ENCODE data around the gene IFRD2.
A peak's percentile ranks its signal among the peaks of the same experiment; 100 is the strongest.

Gene IFRD2, protein sequence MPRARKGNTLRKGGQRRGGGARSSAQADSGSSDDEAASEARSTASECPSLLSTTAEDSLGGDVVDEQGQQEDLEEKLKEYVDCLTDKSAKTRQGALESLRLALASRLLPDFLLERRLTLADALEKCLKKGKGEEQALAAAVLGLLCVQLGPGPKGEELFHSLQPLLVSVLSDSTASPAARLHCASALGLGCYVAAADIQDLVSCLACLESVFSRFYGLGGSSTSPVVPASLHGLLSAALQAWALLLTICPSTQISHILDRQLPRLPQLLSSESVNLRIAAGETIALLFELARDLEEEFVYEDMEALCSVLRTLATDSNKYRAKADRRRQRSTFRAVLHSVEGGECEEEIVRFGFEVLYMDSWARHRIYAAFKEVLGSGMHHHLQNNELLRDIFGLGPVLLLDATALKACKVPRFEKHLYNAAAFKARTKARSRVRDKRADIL

DNA sequence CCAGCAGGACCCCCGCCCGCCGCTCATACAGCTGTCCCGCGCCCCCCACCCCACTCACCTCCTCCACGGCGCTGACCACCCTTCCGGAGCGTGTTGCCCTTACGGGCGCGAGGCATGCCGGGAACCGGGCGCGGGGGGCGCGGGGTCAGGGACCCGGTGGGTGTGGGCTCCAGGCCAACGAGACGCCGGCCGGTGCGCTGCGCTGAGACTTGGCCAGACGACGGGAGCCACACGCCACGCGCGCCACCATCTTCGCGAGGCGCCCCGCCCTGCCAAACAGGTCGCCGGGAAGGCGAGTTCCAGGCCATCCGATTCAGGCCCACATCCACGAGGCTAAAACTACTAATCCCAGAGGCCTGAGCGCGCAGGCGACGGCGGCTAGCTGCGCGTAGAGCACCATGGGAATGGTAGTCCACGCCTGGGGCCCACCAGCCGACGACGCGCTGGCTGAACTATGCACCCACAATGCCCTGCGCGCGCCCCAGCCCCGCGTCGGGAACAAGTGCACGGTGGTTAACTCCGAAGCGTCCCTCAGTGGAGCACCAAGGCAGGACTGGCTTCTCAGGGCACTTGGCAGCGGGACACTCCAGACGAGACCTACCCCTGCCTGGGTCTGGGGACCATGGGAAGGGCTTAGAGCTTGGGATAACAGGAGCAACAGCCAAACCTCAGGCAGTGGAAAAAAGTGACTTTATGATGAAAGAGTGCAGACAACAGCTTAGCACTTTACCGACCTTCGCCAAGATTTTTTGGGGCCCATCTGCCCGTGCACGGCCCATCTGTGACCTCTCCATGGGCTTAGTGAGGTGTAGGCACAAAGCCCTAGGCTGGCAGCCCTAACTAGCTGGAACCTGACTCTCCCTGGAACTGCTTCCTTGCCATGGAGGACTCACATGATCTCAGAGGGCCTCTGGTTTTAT lies at the start of gene IFRD2:
Gene IFRD2, minus strand, starts transcription at position 271 of the 920 bp plus-strand sequence. Its CDS starts 155 bp downstream, at position 116.
- DNase-seq, result peak; percentile 89

DNA sequence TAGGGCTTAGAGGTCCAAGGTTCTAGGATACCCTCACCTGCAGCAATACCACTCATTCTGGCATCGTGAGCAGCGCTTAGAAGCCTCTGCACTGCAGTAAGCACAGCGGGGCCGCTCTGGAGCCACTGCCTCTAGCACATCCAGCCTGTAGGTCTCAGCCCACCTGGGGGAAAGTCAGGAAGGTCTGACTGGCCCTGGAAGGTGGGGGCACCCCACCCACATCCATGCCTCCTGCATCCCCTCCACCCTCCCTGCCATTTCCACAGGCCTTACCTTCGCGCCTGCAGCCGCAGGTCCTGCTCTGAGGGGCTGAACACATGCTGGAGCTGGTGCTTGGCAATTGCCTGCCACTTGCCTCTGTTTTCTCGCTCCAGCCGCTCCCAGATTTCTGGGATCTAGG lies 49.3 kb upstream of the IFRD2 start:
- DNase-seq, result no peak

DNA sequence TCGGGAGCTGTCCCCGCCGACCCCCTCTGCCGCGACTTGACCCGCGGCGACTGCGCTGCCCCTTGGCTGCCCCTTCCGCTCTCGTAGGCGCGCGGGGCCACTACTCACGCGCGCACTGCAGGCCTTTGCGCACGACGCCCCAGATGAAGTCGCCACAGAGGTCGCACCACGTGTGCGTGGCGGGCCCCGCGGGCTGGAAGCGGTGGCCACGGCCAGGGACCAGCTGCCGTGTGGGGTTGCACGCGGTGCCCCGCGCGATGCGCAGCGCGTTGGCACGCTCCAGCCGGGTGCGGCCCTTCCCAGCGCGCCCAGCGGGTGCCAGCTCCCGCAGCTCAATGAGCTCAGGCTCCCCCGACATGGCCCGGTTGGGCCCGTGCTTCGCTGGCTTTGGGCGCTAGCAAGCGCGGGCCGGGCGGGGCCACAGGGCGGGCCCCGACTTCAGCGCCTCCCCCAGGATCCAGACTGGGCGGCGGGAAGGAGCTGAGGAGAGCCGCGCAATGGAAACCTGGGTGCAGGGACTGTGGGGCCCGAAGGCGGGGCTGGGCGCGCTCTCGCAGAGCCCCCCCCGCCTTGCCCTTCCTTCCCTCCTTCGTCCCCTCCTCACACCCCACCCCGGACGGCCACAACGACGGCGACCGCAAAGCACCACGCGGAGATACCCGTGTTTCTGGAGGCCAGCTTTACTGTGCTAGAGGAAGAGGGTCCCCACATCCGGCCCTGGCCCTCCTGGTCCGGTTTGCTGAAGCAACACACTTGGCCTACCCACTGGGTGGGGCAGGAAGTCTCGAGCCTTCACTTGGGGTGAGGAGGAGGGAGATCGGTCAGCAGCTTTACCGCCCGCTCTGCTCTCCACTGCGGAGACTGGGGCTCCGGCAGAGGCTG lies 48.5 kb upstream of the IFRD2 start, which contains the start of gene RASSF1:
Gene RASSF1, minus strand, starts transcription at position 389 of the 882 bp plus-strand sequence. Its CDS starts 31 bp downstream, at position 358.
- no peak for DNase-seq

DNA sequence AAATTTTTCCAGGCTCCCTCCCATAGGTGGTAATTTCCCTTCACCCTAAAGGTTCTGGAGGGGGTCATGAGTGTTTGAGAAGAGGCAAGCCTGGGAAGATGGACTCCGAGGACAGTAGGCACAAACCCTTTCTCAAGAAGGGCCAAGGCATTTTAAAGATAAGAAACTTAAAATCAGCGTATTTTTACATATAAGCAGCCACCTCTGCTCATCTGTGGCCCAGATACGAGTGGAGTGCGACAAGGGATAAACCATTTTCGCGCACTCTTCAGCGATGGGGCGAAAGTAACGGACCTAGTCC lies 47.9 kb upstream of the IFRD2 start:
- no peak for DNase-seq

DNA sequence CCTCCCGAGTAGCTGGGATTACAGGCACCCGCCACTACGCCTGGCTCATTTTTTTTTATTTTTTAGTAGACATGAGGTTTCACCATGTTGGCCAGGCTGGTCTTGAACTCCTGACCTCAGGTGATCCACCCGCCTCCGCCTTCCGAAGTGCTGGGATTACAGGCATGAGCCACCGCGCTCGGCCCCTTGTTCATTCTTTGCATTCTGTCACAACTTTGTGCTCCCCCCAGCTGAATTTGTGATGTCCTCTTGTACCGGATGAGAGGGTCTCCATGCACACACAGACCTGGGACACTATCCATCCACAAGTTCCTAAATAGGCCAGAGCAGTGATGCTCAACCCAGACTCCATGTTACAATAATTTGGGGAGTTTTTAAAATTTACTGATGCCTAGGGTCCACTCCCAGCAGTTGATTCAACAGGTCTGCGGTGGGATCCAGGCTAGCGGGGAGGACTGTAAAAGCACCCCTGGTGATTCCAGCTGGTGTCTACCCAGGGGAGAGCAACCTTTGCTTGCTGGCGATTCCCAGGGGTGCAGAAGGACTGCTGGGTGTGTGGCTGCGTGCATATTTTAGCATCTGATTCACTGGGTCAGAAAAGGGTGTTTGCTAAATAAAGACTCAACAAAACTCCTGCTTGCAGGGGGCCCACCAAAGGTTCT lies 47.4 kb upstream of the IFRD2 start:
- no peak for DNase-seq

DNA sequence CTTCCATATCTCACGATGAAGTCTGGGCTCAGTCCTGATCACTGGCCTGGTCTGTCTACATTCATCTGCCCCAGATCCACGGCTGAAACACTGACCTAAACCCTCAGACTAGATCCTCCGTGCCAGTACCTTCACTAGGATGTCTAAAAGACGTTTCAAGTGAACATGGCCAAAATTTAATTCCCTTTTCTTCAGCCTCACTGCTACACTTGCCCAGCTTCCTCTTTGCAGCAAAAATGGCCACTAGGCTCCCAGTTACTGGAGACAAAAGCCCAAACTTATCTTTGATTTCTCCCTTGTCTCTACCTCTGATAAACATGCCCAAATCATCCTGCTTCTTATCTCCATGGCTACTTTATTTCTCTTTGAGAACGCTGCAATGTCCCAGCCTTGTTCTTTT lies 46.7 kb upstream of the IFRD2 start:
- DNase-seq, result no peak

DNA sequence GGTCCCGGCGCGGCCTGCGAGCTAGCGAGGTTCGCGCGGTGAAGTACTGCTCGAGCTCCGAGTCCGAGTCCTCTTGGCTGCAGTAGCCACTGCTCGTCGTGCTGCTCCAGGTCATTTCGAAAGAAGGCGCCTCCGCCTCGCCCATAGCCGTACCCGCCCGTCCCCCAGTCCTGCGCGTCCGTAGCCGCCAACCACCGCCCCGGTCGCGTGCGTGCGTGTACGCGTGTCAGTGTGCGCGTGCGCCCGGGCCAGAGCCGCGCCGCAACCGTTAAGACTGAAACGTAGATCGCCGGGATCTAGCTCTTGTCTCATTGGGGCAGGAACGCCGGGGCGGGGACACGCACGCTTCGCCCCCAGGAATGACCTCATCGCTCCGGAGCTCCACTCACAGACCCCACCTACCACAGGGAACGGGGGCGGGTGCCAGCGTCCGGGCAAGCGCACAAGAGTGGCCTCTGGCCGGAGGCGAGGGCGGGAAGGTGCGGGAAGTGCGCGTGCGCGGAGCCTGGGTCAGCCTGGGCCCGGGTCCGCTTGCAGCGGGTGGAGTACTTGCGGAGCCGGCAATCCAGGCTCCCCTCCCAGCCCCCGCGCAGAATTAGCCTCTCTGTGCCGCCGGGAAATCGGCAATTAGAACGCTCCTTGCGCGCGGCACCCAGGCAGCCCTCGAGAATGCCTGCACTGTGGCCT lies 45.1 kb upstream of the IFRD2 start:
- DNase-seq, result peak; percentile 92

DNA sequence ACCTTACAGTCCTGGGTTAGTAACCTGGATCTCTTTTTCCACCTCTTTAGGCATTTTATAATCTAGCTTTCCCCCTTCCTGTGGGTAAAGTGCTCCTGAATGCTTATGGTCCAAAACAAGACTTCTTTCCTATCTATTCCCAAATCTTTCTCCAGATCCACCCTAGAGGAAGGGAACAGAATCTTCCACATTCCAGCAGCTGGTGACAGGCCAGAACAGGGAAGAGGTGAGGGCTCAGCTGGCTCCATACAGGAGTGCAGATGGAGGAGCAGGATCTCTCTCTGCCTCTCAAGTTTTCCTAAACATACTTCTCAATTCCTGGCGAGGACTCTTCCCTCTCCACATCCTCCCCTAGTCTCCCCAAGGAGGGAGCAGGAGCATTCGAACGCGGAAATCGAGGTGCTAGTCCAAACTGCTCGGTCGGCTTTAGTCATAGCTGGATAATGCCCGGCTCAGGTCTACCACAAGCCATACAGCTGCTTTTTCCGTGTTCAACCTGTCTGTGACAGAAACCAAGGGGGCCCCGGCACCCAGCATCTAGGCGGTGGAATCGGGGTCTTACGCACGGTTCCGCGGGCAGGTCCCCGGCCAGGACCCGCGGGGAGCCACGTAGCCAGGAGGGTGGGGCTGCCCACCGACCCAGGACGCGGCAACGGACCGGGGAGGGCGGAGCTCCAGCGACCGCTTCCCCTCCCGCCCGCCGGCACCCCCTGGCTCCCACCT lies 44.4 kb upstream of the IFRD2 start:
- no peak for DNase-seq

DNA sequence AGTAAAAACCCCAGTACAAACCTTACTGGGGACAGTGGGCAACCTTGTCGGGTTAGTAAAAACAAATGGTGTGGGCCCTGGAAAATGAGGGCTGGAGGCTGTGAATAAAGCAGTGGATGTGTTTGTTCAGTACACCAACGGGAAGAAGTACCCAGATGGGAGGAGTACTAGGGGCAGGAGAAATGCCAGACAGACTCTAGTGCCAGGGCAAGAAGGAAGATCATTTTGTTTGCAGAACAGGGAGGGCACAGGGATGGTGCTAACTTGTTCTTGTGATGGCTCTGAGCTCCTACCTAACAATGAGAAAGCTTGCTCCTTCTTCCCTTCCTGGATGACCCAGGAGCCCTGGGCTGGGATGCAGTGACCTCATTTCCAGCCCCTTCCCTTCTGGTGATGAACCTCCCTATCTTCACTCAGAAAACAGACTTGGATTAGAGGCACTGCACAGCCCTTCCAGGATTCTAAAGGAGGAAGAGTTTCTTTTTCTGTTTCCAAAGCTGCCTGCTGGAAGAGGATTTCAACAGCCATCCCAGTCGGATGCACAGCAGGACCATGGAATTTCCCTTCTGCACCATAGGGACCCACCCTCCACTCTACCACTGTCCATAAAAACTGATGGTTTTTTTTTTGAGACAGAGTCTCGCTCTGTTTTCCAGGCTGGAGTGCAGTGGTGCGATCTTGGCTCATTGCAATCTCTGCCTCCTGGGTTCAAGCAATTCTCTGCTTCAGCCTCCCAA lies 42.3 kb upstream of the IFRD2 start:
- no peak for DNase-seq

DNA sequence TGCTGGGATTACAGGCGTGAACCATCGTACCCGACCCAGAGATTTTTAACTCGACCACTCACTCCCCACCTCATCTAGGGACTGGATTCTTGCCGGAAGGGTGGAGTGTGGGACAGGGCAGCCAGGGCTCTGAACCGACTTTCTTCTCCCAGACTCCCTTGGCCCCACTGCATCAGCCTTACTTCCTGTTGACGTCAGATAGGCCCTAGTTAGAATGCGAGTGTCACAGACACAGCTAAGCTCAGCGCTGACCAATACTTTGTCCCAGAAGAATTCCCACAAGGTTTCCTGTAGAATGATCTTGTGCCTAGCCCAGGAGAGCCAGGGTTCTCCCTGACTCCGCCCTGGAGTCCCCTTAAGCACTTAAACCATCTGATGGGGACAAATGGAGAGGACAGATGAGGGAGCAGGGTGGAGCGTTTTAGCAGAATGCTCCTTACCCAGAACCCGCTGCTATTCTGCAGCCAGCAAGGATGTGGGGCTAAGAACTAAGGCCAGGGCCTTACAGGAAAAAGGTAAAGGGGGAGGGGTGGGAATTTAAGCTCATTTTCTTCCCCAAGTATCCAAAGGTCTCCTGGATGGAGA lies 41.6 kb upstream of the IFRD2 start:
- DNase-seq, result no peak

DNA sequence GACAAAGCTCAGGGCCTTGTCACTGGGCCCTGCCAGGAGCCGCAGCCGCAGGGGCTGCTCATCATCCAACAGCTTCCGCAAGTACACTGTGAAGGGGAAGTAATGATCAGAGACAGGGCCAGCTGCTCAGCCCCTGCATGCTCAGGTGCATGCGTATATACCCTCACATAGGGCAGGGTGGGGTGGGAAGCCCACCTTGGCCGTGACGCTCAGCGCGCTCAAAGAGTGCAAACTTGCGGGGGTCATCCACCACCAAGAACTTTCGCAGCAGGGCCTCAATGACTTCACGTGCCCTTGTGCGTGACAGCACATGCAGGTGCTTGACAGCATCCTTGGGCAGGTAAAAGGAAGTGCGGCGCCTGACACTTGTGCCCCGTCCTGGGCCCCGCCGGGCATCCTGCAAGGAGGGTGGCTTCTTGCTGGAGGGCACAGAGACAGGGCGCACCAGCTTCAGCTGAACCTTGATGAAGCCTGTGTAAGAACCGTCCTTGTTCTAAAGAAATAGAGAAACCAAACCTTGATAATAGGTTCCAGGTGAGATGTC lies 39.2 kb upstream of the IFRD2 start:
- no peak for DNase-seq

DNA sequence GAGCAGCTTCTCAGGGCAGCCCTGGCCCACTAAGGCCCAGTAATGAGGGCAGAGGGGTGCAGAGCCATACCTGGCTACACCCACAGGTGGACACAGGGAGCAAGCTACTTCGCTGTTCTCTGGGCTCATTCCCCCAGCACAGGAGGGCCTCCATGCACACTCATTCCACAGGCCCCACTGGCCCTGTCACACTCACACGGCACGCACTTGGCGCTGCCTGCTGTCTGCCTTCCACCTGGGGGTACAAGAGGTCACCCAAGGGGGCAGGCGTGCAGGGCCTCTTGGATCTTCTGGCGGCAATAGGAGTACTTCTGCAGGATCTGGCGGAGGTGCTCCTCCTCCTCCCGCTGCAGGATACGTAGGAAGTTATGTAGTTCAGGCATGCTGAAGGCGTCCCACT lies 38.1 kb upstream of the IFRD2 start:
- no peak for DNase-seq

DNA sequence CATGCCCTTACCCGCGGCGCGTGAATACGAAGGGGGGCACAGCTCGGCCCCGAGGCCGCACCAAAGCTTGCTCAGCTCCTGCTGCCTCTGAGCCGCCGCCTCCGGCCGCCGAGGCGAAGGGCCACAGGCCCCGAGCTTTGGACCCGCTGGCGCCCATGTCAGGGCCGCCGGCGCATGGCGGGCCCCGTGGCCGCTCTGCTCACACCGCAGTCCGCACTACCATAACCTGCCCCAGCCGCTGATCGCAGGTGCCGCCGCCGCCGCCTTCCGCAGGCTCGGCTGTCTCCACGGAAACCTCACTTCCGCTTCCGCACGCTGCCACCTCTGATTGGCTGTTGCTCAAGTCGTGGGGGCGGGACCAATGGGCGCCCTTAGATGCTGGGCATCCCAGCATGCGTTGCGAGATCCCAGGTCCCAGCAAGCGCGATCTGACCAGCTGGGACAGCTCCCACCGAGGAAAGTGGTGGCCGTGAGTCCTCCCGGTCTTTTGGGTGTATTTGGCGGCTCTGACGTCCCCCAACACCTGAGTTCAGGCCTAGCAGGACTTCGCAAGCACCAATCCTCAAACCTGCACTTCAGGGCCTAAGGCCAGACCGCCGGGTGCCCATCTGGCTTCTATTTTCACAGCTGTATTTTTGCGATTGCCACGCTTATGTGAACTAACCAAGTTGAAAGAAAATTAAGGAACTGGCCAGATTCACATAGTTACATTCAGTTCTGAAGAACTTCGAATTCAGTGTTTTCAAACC lies 35.9 kb upstream of the IFRD2 start, which contains the start of gene TUSC2:
Gene TUSC2, minus strand, starts transcription at position 281 of the 749 bp plus-strand sequence. Its CDS starts 124 bp downstream, at position 157.
- peak; percentile 86 for DNase-seq

DNA sequence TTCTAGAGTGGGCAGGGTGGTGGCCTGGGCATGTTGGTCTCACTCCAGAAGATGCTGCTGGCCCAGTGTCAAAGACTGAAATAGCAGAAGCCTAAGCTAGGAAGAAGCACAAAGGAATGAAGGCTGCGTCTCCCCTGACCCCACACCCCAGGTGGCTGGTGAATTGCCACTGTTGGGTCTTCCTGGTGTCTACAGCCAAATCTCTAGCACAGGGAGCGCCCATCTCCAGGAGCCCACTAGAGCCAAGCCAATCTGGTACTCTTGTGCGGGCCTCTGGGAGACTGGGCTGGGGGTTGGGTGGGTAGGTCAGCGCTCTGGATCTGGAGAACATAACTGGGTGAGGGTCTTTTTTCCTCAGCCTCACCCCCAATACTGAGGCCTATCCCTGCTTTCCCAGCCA lies 34.9 kb upstream of the IFRD2 start:
- DNase-seq, result no peak

DNA sequence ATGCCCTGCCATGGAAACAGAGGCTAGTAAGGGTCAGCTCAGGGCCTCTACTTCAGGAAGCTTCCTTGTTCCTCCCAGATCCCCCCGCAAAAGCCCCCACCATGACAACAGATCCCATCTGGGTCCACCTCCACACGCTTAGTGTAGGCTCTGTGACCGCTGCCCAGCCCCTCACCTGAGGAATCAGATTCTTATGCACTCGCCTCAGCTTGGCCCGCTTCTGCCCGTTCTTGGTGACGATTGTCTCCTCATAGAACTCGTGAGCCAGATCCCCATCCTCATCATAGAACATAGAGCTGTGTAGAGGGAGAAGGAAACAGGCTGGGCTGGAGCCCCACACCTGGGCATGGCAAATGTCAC lies 33.9 kb upstream of the IFRD2 start:
- DNase-seq, result no peak

DNA sequence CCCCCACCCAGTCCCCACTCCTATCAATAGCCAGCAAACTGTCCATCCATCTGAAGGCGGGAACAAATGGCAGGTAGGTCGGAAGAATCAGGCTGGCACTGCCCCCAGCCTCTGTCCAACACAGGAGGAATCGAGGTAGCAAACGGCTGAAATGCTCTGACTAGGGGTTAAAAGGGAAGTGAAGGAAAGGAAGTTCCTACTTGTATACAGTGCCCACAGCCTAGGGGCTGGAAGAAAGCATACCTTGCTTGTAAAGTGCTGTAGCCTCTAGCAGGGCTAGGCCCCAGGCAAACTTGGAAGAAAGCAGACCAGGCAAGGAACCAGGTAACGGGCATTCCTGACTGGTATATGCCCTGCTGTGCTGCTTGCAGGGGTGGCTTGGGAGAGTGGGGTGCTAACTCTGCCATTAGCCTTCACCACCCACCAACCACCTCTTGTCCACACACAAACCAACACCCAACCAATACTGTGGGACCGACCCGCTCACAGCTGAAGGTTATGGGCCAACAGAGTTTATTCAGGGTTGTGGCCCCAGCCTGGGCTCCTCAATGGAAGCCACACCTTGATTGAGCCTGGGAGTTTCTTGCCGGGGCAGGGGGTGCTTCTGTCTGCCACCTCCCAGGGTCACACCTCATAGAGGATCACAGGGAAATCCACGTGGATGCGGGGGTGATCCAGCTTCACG lies 33.4 kb upstream of the IFRD2 start:
- DNase-seq, result no peak

DNA sequence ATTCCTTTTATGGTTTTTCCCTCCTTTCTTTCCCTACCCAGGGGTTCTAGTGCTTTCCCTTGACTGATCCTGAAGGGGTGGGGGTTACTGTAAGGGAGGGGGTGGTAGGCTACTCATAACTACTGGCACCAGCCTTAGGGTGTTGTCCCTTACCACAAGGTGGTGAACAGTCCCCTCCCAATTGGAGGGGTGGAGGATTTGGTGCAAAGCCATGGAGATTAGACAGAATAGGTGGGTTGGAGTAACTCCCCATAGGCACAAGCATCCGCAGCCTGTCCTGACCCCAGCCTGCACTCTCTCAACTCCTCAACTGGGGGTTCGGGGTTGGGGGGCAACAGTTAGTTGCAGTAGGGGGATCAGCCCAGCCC lies 32.9 kb upstream of the IFRD2 start:
- DNase-seq, result no peak

All from NCI-H1105 treated with DMSO at 0.1 percent for 48 hours (cell line).